MM.1S (cell line): Measurements from ENCODE around the gene RHOXF1.
"Not testable (repeated sequence)": the region's sequence is repeated elsewhere in the genome, so short reads cannot be mapped to it uniquely, and the experiment has no call there.

Experiments used
- EZH2 ChIP-seq: fragments of 300-600 bp; sonication (generic); optimal IDR thresholded peaks from 2 replicates; pipeline ENCODE3; 2017; ENCODE audit warnings: low read depth, mild to moderate bottlenecking, antibody characterized with exemption, low read length, mixed read lengths
- EZH2phosphoT487 ChIP-seq: fragments of 300-600 bp; sonication (generic); IDR thresholded peaks from 2 replicates; pipeline ENCODE4 v1.6.1; 2018; ENCODE audit warnings: antibody characterized with exemption, low read length
- TF ChIP-seq, protein P1 (sequence below): fragments of 300-600 bp; sonication (generic); IDR thresholded peaks from 2 replicates; pipeline ENCODE4 v1.5.1; 2016; ENCODE audit warnings: antibody characterized with exemption, low read length, mixed read lengths

DNA sequence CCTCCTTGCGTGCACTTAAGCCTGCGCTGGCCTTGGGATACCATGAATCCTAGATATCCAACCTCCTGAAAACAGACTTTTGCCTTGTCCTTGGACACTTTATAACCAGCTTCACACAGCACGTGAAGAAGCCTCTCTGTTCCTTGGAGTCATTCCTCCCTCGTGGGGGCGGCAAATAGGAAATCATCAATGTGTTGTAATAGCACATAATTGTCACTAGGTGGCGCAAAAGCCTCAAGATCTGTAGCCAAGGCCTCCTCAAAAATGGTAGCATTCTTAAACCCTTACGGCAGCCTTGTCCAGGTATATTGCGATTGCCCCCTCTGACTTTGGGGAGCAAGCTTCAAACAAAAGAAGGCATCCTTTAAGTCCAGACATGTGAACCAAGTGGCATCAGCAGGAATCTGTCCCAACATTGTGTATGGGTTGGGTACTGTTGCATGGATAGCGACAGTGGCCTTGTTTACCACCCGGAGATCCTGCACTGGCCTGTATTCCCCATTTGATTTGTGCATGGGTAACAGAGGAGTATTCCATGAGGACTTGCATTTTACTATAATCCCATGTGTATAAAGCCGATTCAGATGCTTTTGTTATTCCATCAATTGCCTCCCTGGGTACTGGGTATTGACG lies 30.0 kb downstream of the RHOXF1 start:
- not testable (repeated sequence) for TF ChIP-seq EZH2, EZH2phosphoT487
- TF ChIP-seq, protein P1, sequence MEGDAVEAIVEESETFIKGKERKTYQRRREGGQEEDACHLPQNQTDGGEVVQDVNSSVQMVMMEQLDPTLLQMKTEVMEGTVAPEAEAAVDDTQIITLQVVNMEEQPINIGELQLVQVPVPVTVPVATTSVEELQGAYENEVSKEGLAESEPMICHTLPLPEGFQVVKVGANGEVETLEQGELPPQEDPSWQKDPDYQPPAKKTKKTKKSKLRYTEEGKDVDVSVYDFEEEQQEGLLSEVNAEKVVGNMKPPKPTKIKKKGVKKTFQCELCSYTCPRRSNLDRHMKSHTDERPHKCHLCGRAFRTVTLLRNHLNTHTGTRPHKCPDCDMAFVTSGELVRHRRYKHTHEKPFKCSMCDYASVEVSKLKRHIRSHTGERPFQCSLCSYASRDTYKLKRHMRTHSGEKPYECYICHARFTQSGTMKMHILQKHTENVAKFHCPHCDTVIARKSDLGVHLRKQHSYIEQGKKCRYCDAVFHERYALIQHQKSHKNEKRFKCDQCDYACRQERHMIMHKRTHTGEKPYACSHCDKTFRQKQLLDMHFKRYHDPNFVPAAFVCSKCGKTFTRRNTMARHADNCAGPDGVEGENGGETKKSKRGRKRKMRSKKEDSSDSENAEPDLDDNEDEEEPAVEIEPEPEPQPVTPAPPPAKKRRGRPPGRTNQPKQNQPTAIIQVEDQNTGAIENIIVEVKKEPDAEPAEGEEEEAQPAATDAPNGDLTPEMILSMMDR = not testable (repeated sequence)
